HTR-8/SVneo (cell line): Measurements from ENCODE around the gene SIPA1L2.
"Not testable (repeated sequence)": the region's sequence is repeated elsewhere in the genome, so short reads cannot be mapped to it uniquely, and the experiment has no call there.

ENCODE experiments used
- DNase-seq: peaks from one replicate; pipeline ENCODE4 v3.0.0; 2011; ENCODE audit warnings: low spot score, mixed read lengths; ENCODE audit not compliant: insufficient read length
- FAIRE-seq: peaks from 2 replicates; lab custom pipeline; 2011; peaks lifted over from hg19 to GRCh38; lab: Jason Lieb, UNC

SIPA1L2 gene

GRCh38 chr1:232620356-232620969 is 9.5 kb downstream of the SIPA1L2 start:
- DNase-seq (peak; percentile 34), FAIRE-seq (no peak)

DNA sequence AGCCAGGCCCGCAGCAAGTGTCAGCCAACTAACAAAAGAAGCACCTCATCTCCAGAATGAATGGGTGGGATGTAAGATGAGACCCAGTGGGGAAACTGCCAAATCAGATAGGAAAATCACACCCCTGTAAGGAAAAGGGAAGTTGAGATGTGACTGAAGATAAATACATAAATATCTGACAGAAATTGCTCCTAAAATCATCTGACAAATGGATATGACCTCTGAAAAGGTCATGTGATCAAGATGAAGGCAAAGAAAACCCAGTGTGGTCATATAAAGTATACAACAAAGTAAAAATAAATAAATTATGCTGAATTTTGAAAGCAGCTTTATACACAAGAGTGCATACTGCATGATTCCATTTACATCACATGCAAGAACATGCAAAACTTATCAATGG is 12.7 kb downstream of the SIPA1L2 start:
- no peak for FAIRE-seq
- DNase-seq, result no peak

GRCh38 chr1:232615306-232615800 is 14.6 kb downstream of the SIPA1L2 start:
- FAIRE-seq (no peak), DNase-seq (no peak)

- DNase-seq (no peak), FAIRE-seq (no peak)
These were observed 15.1 kb downstream of the SIPA1L2 start for GRCh38 chr1:232614811-232615210.

DNA sequence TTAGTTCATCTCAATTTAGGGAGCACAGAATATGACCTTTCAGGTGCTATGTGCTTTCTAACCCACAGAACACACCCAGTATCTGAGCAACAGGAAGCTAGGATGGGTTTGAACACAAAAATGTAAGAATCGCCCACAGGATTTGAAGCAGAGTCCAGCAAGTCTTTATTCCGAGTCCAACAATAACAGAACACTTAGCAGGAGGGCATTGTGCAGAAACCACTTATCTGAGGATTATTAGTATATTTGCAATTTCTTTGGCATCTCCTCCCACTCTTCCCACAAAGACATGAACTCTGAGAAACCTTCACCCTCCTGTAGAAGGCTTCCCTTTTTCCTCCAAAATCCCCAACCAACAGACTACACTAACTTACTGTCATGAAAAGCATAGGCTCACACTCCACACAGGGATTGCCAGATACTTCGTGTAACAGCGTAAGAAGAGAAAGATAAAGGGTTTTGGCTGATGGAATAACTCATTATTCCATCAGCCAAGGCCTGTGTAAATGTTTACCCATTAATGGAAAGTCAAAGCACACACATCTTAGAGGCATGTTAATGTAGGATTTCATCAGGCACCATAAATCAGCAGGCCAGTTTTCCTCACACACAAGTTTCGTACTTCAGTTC is 16.1 kb downstream of the SIPA1L2 start:
- FAIRE-seq, result no peak
- no peak for DNase-seq

GRCh38 chr1:232612836-232613235 is 17.1 kb downstream of the SIPA1L2 start:
- peak; percentile 54 for FAIRE-seq
- not testable (repeated sequence) for DNase-seq

- no peak for DNase-seq
- no peak for FAIRE-seq
These were observed 18.1 kb downstream of the SIPA1L2 start for GRCh38 chr1:232611834-232612233.

DNA sequence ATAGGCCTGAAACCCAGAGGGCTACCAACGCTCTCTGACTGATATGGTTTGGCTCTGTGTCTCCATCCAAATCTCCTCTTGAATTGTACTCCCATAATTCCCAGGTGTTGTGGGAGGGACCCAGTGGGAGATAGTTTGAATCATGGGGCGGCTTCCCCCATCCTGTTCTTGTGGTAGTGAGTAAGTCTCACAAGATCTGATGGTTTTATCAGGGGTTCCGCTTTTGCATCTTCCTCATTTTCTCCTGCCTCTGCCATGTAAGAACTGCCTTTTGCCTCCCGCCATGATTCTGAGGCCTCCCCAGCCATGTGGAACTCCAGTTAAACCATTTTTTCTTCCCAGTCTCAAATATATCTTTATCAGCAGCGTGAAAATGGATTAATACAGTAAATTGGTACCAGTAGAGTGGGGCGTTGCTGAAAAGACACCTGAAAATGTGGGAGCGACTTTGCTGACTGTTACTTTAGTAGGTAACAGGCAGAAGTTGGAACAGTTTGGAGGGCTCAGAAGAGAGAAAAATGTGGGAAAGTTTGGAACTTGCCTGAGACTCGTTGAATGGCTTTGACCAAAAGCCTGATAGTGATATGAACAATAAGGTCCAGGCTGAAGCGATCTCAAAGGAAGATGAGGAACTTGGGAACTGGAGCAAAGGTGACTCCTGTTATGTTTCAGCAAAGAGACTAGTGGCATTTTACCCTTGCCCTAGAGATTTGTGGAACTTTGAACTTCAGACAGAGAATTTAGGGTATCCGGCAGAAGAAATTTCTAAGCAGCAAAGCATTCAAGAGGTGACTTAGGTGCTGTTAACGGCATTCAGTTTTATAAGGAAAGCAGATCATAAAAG is 18.8 kb downstream of the SIPA1L2 start:
- not testable (repeated sequence) for DNase-seq, FAIRE-seq

DNA sequence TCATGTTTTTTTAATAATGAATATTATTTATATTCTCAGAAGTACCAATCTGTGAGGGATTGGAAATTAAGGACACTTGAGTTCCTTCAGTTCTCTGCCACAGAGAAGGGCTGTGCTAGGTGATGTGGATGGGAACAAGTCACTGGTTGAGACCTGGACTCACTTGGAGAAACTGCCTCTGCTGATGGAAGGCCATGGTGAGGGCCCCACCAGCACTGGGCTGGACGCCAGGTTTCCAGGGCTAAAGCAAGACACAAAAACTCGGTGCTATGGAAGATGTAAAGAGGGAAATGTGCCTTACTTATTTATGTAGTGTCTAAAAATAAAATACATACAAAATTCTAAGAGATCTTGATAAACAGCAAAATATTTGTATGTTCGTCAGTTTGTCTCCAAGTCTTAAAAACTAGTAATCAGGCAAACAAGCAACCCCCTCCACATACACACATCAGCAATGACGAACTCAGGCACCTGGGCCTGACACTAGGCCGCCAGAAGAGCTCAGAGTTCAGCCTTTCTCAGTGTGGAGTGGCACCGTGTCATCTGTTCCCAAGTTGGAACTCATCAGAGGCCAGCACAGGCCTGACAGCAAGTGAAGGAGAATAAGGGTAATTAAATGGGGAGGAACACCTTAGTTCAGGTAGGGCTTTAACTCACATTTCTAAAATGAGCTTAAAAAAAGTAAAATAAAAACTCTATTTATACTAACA is 19.6 kb downstream of the SIPA1L2 start:
- FAIRE-seq, result no peak
- DNase-seq, result no peak

DNA sequence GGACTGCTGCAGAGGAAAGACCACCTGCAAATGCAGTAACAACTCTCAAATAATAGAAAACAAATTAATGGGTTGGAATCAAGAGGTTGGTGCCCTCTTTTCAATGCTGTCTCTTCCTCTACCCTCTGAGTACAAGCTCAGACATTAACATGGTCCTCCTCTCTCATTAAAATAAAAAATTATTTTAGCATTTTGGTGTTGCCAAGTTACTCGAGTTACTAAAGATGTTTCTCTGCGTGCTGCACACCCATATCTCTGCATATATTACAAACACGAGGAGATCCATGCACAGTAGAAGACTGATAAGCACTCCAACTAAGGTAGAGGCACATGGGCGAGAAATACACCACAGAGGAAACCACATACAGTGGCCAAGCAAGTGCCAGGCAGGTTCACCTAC is 21.5 kb downstream of the SIPA1L2 start:
- FAIRE-seq (no peak), DNase-seq (no peak)

GRCh38 chr1:232602622-232603021 is 27.3 kb downstream of the SIPA1L2 start:
- FAIRE-seq (no peak), DNase-seq (no peak)

- FAIRE-seq, result no peak
- DNase-seq, result no peak
These were observed 29.3 kb downstream of the SIPA1L2 start for GRCh38 chr1:232600424-232601258.

- no peak for DNase-seq
- no peak for FAIRE-seq
These were observed 30.5 kb downstream of the SIPA1L2 start for GRCh38 chr1:232599178-232600041.

DNA sequence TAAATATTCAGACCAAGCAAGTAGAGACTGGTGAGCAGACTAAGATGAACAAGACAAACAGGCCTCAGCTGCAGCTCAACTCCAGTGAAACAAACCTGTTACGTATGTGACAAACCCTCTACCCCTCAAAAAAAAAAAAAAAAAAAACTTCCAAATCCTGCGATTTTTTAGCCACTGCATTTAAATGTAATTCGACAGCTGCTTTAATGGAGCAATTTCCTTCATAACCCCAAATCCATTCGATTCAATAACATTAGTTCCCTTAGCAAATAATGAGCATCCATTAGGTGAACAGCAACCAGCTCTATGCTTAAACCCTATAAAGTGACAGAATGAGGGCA is 31.1 kb downstream of the SIPA1L2 start:
- no peak for DNase-seq
- FAIRE-seq, result no peak

DNA sequence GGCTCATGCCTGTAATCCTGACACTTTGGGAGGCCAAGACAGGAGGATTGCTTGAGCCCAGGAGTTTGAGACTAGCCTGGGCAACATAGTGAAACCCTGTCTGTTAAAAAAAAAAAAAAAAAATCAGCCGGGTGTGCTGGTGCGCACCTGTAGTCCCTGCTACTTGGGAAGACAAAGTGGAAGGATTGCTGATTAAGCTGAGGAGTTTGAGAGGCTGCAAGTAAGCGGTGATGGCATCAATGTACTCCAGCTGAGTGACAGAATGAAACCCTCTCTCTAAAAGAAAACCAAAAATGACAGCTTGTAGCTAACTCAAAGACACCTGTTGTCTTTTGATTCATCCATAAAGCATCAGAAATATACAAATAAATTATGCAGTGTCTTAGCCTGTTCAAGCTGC is 31.8 kb downstream of the SIPA1L2 start:
- FAIRE-seq, result no peak
- no peak for DNase-seq

DNA sequence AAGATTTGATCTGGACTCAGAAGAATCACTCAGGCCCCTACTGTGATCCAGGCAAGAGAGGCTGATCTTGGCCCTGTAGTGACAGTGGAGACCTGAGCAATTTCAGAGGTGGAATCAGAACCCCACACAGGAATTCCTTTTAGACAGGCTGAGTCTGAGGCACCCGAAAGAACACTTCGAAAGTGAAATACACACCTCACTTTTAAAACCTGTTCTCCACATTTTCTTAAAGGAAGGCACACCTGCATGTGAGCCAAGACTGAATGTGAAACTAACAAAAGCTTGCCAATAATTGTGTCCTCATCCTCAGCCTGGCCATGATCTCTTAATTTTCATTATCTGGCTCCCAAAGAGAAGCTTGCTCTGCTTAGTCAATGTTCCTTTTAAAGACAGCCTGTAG is 32.2 kb downstream of the SIPA1L2 start:
- FAIRE-seq, result no peak

DNA sequence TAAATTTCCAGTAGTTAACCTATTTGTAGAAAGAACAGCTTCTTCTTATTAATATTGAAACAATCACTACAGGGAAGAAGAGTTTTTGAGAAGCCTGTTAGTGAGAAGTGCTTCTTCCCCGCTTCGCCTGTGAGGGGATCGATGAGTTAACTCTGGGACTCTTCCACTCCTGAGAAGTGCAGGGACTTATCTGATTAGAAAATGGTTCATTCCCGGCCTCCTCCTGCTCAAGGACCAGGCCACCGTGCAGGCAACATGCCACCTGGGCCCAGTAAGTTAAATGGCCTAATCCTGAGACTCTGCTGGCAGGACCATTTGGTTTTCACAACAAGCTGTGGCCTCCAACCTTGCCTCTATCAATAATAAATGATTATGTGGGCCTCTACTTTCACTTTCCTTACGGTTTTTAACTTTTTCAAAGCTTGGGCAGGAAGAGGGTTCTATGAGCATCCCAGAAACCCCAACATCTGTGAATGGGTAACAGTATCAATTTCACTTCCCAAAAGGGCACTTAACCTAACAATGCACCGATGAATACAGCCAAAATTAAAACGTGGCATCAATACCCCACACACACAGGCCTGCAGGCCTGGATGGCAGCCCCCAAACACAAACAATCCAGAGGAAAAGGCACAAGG is 33.1 kb downstream of the SIPA1L2 start:
- no peak for DNase-seq
- no peak for FAIRE-seq

More for the DNA sequence above, 32.2 kb downstream of the SIPA1L2 start:
- DNase-seq, result no peak
